Ramos (cell line): ENCODE measurements around the gene PER2.

Experiments used
- in situ Hi-C: fragments of 300-500 bp; cut with MboI; formaldehyde crosslinking; loops from one replicate; pipeline ENCODE4 v1.14.3; 2022; ENCODE audit warnings: low sequenced_read_pairs; ENCODE audit not compliant: unreplicated experiment

PER2 gene

GRCh38 chr2:238271061-238271554 is 17.3 kb downstream of the PER2 start:
- in situ Hi-C loops = no loop called here

GRCh38 chr2:238270606-238271005 is 17.8 kb downstream of the PER2 start:
- in situ Hi-C loops = no loop called here

GRCh38 chr2:238269741-238270140 is 18.7 kb downstream of the PER2 start:
- in situ Hi-C loops = no loop called here

GRCh38 chr2:238267884-238268680 is 20.3 kb downstream of the PER2 start:
- in situ Hi-C loops = no loop called here

- in situ Hi-C loops = no loop called here
These were observed 21.1 kb downstream of the PER2 start for GRCh38 chr2:238267341-238267710.

- in situ Hi-C loops = no loop called here
These were observed 22.8 kb downstream of the PER2 start for GRCh38 chr2:238265605-238266004.

GRCh38 chr2:238264072-238264460 is 24.3 kb downstream of the PER2 start:
- in situ Hi-C loops = no loop called here

- in situ Hi-C loops = no loop called here
These were observed 25.0 kb downstream of the PER2 start for GRCh38 chr2:238263204-238264071.

- in situ Hi-C loops = no loop called here
These were observed 25.8 kb downstream of the PER2 start for GRCh38 chr2:238262496-238263122.

- in situ Hi-C loops = no loop called here
These were observed 26.6 kb downstream of the PER2 start for GRCh38 chr2:238261718-238262375.

- in situ Hi-C loops = no loop called here
These were observed 27.5 kb downstream of the PER2 start for GRCh38 chr2:238260883-238261282.

GRCh38 chr2:238259061-238260020 is 29.1 kb downstream of the PER2 start:
- in situ Hi-C loops = no loop called here

GRCh38 chr2:238257786-238258700 is 30.4 kb downstream of the PER2 start:
- in situ Hi-C loops = no loop called here

GRCh38 chr2:238256594-238257104 is 31.8 kb downstream of the PER2 start:
- in situ Hi-C loops = no loop called here

- in situ Hi-C loops = no loop called here
These were observed 32.3 kb downstream of the PER2 start for GRCh38 chr2:238256111-238256510.

GRCh38 chr2:238255636-238256035 is 32.8 kb downstream of the PER2 start:
- in situ Hi-C loops = no loop called here

GRCh38 chr2:238255151-238255551 is 33.3 kb downstream of the PER2 start:
- in situ Hi-C loops = no loop called here
